NK-92 (cell line): ENCODE results near the gene NRP1.
"Not testable (repeated sequence)": the region's sequence is repeated elsewhere in the genome, so short reads cannot be mapped to it uniquely, and the experiment has no call there.

Experiments
- DNase-seq: peaks from one replicate; lab custom pipeline; 2025; ENCODE audit not compliant: unreplicated experiment; lab: John Stamatoyannopoulos, UW

The NRP1 gene

DNA sequence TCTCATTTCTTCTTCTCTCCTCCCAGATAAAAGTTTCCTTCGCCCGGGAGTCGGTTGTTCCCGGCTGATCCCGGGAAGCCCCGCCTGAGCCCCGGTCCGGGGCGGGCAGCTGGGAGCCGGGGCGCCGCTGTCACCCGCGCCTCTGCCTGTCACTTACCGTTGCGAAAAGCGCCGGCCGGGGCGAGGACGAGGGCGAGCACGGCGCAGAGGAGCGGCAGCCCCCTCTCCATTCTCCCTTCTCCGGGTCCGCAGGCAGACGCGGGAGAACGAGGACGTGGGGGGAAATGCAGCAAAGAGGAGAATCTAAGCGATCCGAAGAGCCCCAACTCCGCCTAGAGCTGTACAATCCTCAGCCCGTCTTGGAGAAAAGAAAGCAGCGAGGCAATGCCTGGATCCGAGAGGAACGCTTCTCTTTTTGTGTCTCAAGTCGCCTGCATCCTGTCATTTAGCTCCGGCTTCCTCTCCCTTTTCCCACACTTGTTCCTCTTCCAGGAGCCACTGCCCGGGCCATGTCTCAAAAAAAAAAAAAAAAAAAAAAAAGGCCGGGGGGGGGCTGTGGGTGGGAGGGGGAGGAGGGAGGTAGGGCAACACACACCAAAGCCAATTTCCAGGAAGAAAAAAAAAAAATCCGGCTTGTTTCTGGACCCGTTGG, at the start of gene NRP1:
NRP1 (minus strand) TSS at position 515 of the 652 bp plus-strand sequence; CDS start at position 230, 285 bp downstream.
- DNase-seq: no peak

DNA sequence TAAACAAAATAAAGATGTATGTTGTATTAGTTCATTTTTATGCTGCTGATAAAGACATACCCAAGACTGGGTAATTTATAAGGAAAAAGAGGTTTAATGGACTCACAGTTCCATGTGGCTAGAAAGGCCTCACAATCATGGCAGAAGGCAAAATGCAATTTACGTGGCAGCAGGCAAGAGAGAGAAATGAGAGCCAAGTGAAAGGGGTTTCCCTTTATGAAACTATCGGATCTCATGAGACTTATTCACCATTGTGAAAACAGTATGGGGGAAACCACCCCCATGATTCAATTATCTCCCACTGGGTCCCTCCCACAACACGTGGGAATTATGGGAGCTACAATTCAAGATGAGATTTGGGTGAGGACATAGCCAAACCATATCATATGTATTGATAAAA, 49.7 kb upstream of the NRP1 start:
- DNase-seq: not testable (repeated sequence)

DNA sequence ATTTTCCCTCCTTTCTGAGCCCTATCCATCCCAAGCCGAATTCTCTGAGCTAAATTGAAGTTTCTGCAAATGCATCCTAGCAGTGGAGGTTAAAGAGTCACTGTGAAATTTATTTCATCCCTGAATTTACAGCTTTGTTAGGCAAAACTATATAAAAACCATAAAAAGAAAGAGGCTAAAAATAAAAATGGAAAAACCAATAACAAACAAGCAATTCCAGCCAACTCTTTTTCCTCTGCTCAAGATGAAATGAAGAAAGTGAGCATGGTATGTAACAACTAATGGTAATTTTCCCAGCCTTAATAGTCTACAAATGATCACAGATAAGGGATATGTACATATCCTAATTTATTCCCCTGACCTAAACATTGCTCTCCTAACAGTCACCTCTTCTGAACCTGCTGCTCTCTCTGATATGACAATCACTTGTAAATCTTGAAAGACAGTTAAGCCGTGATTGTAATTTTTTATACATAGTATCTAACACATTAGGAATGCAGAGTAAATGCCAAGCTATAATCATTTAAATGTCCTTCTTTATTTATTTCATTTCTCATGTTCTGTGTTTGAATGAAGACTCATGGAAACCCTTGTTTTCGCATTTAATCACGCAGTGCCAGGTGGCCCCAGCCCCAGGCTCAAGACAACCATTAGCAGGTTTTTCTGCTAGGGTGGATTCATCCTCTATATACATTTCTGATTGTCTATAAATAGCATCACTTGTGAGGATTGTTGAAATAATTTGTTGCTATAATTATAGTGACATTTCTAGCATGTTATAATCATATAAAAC, 48.6 kb upstream of the NRP1 start:
- DNase-seq: no peak

DNA sequence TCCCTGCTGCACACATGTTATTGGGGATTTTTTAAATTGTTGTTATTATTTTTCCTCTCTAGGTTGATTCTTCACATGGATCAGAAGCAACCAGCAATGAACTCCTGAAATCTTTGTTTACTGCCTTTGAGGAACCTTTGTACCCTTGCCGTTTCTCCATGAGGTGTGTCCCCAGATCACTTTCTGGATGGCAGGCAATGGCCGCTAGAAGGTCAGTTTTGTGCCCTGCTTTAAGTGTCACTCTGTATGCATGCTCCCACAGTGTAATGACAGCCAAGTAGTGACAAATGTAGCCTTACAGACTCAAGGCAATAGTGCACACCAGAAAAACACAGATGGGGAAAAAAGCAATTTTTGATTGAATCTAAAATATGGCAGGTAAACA, 47.7 kb upstream of the NRP1 start:
- DNase-seq: no peak

DNA sequence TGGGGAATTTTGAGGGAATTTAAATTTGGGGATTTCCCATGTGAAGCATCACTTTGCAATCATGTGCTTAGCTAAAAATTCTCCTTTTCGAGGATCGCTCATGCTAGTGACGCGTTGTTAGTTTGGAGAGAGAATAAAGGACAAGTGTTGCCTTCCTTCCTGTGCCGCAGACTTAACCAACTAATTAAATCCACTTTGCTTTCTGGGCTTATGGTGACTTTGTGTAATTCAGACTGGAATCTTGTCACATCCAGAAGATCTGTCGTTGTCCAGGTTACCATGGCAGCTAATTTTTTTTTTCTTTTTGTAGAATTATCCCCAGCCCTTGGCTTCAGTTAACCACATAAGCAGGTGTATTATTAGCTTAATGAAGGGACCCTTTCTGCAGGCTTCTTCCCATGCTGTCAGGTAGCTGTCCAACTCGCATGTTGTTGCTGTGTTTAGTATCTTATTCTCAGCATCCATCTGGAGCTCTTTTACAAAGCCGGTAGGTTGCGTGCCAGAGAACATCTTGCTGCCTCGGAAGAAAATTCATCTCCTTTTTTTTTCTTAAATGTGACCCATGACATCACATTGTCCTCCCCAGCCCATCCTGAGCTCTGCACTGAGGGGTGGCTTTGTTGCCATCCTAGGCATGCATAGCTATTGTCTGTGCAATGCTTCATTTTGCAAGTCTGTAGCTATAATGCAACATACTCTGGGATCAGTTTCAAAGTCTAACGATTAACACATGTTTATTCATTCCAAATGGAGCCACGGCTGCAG, 47.2 kb upstream of the NRP1 start:
- DNase-seq: no peak

DNA sequence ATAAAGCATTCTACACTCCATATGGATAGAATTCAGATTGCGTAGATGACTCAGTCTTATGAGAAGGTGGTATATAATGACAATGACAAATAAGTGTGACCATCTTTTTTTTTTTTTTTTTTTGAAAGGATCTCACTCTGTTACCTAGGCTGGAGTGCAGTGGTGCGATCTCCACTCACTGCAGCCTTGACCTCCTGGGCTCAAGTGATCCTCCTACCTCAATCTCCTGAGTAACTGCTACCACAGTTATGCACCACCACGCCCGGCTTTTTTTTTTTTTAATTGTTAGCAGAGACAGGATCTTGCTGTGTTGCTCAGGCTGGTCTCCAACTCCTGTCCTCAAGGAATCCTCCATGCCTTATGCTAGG, 43.2 kb upstream of the NRP1 start:
- DNase-seq: no peak

DNA sequence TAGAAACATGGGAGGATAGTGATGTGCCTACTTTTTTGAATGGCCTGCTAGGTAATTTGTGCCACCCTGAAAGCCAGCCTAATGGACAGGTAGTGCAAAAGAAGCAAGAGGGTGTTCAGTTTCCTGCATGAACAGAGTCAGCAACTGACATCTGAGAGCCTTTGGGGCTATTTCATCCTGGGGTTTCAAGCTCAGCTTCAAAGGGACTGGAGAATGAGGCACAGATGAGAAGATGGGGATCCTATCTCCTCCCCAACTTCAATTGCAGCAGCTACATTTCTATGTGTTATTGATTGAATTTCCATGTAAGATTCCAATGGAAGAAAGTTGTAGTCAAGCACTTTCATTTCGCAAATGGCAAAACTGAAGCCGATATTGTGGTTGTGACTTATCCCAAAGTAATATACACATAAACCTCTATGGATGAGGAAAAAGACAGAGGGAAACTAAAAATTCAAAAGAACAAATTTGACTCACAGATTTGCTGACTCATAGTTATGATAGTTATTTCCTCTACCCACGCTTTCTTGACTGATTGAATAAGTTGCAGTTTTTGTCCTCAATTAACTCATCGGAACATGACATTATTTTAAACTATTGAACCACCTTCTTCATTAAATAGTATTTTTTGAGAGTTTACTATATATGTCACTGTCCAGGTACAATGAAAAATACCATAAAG, 42.6 kb upstream of the NRP1 start:
- no peak for DNase-seq

DNA sequence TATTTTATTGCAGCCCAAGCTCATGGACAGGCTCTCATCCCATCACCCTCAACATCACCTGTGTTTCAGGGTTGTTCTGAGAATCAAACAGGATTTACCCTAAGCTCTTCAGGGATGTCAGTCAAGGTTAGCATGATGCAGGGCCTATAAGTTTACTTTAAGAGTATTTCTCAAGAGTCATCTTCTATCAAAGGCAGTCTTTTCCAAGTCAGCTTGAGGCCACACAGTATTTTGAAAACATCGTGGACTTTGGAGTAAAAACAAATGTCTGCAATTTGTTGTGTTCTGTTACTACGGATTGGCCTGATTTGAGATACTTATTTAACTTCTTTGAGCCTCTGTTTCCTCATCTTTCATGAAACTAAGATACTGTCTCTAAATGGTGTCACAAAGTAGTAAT, 42.0 kb upstream of the NRP1 start:
- DNase-seq: no peak

DNA sequence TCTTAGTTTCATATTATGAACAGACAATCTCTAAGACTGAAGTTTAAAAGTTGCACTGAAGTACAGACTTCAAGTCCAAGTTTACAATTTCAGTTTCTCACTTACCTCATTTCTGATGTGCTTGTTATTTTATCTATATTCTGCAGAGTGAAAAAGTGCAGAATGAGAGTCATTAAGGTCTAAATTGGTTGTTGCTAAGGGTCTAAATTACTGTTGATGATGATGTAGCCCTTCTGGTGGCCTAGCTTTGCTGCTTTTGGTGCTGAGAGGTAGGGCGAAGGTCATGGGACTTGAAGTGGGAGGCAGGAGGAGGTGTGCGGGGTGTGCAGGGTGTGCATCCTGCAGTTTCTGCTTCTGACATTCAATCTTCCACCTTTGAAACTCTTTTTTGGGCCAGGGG, 38.8 kb upstream of the NRP1 start:
- DNase-seq: no peak

DNA sequence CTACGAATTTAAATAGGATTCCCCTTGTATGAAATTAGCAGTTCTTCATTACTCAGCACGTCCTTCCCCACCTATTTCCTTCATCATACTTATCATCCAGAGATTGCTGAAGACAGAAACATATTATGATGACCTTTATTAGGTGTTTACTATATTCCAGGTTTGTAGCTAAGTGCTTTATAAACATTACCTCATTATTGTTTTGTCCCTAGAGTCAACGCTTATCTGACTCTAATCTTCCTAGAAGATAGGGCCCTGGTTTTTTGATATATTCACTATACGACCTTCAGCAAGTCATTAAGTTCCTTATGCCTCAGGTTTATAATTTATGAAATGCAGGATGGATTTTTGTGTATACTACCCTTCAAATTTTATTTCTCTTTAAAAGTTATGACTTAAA, 36.8 kb upstream of the NRP1 start:
- DNase-seq: no peak

DNA sequence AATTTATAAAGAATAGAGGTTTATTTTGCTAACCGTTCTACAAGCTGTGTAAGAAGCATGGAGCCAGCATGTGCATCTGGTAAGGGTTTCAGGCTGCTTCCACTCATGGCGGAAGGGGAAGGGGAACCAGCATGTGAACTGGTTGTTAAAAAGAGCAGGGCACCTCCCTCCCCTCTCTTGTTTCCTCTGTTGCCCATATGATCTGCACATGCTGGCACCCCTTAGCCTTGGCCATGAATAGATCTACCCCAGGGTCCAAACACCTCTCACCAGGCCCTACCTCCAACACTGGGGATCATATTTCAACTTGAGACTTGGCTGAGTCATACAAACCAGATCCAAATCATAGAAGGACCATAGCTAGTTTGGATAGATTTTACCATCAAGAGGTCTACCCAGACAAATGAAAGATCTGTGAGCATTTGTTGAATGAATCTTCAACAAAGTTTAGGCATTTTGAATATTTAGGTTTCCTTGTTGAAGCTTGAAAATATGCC, 36.0 kb upstream of the NRP1 start:
- no peak for DNase-seq

DNA sequence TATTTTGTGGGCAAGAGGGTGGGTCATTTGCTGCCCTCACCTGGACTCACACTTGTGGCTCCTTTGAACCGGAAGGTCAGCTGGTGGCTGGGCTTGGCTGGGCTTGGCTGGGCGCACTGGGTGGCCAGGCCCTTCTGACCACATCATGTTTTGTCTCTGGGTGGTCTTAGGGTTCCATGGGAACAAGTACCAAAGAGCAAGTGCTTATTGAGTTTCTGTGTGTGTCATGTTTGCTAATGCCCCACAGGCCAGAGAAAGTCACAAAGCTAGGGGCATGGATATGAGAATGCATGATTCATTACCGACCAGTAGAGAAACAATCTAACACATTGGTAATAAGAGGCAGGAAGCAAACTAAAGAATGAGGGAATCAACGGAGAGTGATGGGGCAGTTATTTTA, 33.6 kb upstream of the NRP1 start:
- DNase-seq: no peak

DNA sequence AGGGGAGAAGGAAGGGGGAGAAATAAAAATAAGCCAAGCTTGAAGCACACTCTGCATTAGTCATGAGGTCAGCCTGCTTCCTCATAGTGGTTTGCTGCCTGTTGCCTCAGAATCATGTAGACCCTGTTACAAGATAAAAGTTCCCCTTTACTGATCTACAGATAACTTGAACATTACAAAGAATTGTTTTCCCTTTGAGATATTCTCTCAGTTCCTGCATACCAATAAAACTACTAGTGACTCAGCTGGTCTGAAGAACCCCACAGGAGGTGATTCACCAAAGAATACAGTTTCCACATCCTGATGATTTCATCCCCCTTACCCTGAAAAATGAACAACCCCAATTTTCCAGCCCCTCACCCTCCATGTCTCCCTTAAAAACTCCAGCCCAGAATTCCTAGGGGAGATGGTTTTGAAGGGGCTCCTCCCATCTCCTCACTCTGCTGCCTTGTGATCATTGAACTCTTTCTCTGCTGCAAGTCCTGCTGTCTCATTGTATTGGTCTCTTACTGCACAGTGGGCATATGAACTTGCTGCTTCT, 31.5 kb upstream of the NRP1 start:
- no peak for DNase-seq

DNA sequence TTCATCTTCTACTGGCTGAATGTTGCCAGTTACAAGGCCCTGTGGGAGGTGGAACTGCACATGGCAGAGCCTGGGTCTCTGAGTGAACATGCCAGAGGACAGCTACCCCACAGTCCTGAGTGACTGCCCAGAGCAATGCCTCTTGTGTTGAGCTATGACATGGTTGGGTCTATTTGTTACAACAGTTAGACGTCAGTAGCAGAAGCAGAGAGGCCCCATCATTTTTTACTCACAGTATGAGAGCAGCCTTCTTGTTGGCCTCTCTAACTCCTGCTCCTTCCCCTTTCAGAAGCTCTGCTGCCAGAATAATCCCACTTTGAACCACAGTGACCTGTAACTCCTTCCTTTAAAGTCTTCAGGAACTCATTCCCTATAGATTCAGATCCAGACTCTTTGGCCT, 30.8 kb upstream of the NRP1 start:
- DNase-seq: no peak

DNA sequence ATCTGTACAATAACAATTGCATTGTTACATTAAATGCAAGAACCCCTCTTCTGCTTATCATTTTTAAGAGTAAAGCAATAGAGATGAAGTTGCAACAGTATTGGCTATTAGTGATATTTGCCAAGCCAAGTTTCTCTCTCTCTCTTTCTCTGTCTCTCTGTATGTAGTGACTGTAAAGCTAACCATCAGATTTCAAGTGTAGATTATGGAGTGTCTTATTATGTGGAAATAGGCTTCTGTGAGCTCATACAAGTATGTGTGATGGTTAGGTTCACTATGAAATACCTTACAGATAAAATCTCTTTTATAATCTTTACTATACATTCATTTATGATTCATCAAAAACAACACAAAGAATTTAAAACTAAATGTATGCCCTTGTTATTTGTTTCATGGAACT, 28.6 kb upstream of the NRP1 start:
- DNase-seq: no peak

DNA sequence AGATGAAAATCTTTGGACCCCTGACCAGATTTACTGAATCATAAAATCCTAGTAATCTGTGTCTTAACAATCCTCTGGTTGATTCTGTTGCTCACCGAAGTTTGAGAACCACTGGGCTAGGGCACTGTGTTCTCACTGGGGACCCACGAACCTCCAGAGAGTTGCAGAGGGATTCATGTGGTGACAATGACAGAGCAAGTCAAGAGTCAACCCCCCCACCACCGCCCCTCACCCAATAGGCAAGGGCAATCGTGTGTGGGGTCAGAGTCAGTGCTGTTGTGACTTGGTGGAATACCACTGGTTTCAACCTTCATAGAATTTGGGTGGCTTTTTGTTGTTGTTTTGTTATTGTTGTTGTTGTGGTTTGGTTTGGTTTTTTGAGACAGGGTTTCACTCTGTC, 23.5 kb upstream of the NRP1 start:
- DNase-seq: no peak

DNA sequence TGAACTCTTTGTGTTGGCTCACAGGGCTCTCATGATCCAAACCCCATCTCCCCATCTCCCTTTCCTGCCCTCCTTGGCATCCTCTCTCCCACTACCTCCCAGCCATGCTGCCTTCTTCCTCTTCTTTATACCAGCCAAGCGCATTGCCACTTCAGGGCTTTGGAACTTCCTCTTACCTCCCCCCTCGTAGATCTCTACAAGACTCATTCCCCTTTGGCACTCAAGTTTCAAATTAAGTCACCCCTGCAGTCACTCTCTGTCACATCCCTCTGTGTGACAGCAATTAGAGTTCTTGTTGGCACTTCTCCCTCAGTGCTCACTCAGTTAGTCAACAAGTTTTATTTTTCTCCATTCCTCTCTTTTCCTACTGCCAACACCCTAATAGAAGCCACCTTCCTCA, 20.8 kb upstream of the NRP1 start:
- DNase-seq: no peak

DNA sequence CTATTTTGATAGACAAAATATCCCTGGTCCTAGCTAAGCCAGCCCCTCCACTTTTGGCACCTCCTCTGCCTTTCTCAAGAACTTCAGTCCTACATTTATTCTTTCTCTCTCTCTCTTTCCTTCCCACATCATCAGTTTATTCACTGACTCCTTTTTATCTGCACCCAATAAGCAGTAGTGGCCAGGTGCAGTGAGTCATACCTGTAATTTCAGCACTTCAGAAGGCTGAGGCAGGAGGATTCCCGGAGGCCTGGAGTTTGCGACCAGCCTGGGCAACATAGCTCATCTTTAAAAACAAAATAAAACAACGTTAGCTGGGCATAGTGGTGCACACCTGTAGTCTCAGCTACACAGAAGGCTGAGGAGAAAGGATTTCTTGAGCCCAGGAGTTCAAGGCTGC, 19.4 kb upstream of the NRP1 start:
- no peak for DNase-seq

DNA sequence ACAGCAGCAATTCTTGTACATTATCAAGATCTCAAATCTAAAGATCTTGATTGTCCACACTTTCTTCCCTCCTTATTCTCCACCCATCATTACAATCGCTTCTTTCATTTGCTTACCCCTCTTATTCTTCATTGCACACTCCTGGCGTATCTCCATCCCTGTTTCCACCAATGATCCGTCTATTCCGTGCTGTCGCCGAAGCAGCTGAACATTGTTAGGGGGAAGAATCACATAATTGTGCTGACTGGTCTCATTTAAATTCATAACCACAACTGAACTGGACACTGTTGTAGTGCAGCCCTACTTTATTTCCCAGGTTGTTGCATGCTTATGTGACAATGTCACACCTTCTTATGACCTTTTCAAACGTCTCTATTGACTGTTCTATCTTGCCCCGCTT, 18.9 kb upstream of the NRP1 start:
- no peak for DNase-seq

DNA sequence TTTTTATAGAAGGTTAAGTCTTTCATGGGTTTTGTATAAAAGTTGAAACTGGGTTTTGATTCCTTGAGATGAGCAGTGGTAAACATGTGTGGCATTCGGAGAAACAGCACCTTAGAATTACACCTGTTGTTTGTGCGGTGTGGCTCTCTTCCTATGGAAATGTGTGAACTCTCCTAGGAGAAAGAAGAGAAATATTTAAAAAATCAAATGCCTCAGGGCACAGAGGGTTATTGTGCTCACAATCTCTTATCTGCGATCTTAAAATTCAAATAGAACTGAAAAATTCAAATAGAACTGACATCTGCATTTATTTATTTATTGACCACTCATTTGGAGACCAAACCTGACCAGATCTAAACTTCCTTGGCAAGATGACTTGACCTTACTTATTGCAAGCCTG, 18.1 kb upstream of the NRP1 start:
- DNase-seq: no peak

DNA sequence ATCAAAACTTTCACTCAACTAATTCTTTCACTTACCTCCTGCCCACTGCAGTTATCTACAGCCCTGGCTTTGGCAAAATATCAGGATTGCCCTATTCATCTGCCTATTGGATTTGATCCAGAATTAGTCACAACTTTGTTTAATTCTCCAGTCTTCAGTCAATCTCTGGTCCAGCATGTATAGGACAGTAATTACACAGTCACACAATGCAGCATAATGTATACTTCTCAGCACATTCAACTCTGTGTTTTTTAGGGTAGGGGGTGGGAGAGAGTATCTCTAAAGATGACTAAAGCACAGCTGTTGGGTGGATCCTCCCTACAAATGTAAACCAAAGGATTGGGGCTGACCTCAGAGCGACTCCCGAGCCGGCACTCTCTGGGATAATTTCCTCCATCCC, 17.7 kb upstream of the NRP1 start:
- DNase-seq: no peak
